GM12874 (cell line): Measurements from ENCODE around the gene DNPH1.

Experiments
- TF ChIP-seq, protein P1 (sequence below): IDR thresholded peaks from 2 replicates; pipeline ENCODE4 v1.5.1; 2011; ENCODE audit warnings: low read depth, mild to moderate bottlenecking, control low read depth, low read length, moderate library complexity; ENCODE audit not compliant: insufficient read depth

Gene DNPH1

DNA sequence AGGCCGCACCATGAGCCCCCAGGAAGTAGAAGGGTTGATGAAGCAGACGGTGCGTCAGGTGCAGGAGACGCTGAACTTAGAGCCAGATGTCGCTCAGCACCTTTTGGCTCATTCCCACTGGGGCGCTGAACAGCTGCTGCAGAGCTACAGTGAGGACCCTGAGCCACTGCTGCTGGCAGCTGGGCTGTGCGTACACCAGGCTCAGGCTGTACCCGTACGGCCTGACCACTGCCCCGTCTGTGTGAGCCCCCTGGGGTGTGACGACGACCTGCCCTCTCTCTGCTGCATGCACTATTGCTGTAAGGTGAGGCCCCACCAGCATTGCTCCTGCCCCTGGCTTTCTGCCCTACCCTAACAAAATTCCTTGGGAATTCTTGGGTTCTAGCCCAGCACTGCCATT, 13.1 kb downstream of the DNPH1 start:
- TF ChIP-seq, protein P1, sequence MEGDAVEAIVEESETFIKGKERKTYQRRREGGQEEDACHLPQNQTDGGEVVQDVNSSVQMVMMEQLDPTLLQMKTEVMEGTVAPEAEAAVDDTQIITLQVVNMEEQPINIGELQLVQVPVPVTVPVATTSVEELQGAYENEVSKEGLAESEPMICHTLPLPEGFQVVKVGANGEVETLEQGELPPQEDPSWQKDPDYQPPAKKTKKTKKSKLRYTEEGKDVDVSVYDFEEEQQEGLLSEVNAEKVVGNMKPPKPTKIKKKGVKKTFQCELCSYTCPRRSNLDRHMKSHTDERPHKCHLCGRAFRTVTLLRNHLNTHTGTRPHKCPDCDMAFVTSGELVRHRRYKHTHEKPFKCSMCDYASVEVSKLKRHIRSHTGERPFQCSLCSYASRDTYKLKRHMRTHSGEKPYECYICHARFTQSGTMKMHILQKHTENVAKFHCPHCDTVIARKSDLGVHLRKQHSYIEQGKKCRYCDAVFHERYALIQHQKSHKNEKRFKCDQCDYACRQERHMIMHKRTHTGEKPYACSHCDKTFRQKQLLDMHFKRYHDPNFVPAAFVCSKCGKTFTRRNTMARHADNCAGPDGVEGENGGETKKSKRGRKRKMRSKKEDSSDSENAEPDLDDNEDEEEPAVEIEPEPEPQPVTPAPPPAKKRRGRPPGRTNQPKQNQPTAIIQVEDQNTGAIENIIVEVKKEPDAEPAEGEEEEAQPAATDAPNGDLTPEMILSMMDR, result no peak

DNA sequence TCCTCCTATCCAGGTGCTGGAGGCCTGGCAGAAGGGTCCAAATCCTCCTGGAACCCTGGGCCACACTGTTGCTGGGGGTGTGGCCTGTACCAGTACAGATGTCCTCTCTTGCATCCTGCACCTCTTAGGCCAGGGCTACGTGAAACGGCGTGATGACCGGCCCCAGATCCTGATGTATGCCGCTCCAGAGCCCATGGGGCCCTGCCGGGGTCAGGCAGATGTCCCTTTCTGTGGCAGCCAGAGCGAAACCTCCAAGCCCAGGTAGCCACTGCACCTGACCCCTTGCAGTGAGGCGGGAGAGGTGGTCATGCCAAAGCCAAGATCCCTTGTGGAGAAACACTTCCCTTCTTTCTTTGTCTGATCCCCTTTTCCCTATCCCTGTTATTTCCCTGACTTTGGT, 14.2 kb downstream of the DNPH1 start:
- TF ChIP-seq, protein P1, result no peak

DNA sequence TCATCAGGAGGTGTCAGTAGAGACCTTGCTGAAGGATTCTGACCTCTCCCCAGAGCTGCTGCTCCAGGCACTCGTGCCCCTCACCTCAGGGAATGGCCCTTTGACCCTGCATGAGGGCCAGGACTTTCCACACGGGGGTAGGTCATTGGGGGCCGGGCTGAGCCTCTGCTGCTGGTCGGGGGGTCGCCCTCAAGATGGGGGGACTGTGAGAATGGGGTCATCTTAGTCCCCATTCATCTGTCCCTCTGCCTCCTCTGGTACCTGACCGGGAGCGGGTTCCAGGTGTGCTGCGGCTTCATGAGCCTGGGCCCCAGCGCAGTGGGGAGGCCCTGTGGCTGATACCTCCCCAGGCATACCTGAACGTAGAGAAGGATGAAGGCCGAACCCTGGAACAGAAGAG, 15.8 kb downstream of the DNPH1 start:
- TF ChIP-seq, protein P1, result no peak

DNA sequence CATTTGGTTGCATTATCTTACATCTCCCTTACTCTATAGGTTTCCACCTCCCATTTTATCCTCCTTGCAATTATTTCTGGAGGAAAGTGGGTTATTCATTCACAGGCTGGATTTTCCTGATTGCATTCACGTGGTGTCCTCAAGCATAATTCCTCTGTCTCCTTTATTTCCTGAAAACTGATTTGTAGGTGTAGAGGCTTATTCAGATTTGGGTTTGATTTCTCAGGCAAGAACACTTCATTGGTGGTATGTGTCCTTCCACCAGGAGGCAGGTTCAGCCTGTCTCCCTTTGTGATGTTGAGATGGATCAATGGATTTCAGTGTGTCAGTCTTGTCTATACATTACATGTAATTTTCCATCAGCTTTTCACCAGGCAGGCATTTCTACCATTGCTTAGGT, 17.3 kb downstream of the DNPH1 start:
- TF ChIP-seq, protein P1, result no peak

DNA sequence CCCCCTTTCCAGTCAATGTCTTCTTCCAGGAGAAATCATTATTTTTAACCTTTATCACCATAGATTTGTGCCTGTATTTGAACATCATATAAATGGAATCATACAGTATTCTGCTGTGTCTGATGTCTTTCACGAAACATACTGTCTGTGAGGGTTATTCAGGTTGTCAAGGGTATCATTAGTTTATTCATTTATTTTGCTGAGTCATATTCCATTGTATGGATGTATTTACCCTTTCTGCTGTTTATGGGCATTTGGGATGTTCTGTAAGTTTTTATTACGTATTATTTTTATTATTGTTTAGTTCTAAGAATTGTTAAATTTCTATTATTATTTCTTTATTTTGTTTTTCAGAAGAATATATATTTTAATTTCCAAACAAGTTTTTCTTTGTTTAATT, 22.0 kb downstream of the DNPH1 start:
- TF ChIP-seq, protein P1, result no peak

DNA sequence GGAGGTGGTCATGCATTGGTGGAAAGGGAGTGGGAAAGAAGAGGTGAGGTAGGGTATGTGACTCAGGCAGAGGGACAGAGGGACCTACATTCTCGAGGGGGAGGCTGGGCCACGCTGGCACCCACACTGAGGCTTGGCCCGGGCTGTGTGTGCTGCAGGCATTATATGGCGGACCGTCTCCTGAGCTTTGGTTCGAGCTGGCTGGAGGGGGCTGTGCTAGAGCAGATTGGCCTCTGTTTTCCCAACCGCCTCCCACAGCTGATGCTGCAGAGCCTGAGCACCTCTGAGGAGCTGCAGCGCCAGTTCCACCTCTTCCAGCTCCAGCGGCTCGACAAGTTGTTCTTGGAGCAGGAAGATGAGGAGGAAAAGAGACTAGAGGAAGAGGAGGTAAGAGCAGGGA, 23.4 kb downstream of the DNPH1 start:
- TF ChIP-seq, protein P1, result no peak

DNA sequence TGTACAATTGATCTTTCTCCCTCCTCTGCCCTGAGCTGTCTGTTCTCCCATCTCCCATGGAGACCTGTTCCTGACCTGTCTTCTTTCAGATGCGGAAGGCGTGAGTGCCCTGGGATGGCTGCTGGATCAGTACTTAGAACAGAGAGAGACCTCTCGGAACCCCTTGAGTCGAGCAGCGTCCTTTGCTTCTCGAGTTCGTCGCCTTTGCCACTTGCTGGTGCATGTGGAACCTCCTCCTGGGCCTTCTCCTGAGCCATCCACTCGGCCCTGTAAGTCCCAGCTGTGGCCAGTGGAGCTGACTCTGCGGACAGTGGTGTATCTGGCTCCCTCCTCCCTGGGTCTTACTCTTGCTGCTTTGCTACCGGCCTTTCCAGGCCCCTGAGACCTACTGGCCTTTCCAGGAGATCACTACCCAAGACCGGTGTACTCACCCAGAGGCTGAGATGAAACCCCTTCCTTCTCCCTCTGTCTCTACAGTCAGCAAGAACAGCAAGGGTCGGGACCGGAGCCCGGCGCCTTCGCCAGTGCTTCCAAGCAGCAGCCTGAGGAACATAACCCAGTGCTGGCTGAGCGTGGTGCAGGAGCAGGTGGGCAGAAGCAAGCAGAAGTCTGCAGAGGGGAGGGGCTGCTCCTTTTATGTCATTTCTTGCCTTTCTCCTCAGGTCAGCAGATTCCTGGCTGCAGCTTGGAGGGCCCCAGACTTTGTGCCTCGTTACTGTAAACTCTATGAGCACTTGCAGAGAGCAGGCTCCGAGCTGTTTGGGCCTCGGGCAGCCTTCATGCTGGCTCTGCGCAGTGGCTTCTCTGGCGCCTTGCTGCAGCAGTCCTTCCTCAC, 24.8 kb downstream of the DNPH1 start:
- TF ChIP-seq, protein P1, result no peak

DNA sequence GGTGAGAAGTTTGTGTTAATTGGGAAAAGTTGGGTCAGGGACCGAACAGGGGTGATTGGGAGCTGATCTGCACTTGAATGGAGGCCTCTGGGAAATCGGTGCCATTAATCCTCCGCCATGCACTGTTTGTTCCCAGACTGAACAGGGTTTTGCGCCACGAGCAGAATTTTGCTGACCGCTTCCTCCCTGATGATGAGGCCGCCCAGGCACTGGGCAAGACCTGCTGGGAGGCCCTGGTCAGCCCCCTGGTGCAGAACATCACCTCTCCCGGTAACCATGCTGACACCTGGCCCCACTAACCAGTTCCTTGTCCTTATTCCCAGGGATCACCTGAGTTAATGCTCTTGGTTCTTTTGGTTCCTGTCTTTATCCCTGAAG, 25.6 kb downstream of the DNPH1 start:
- TF ChIP-seq, protein P1, result no peak
